B cell (primary cell): ENCODE measurements around the gene OSCAR. TPM values are rescaled to one million over a fixed set of nuclear protein-coding genes. Genes with fewer than 3 reads are reported as not detected.

Experiments
- ATAC-seq: fragments of 200-7000 bp; cut with Tn5 transposase; one replicate; pipeline ENCODE4 v1.10.0; 2021; ENCODE audit warnings: low read depth, mild to moderate bottlenecking, moderate number of reproducible peaks, moderate library complexity
- CTCF ChIA-PET: fragments of 350-600 bp; sonication (Branson Sonifier 250); formaldehyde crosslinking; loops from one replicate; lab custom pipeline; 2021; ENCODE audit warnings: antibody characterized with exemption, inconsistent platforms; lab: Charles Lee
- POLR2A ChIA-PET: fragments of 350-600 bp; sonication (Branson Sonifier 250); formaldehyde crosslinking; loops from one replicate; lab custom pipeline; 2021; ENCODE audit warnings: antibody characterized with exemption; lab: Charles Lee
- DNase-seq: peaks from one replicate; pipeline ENCODE4 v3.0.0; 2013
- H2AFZ ChIP-seq: 2 replicates; pipeline ENCODE4 v1.6.1; 2012; ENCODE audit warnings: mild to moderate bottlenecking, low read depth, low read length; ENCODE audit not compliant: insufficient read depth, poor library complexity, severe bottlenecking
- H3K27ac ChIP-seq, 2 donors: 1 replicate in 1 of 2; 2 replicates in 1 of 2; pipeline ENCODE4 v1.5.1; 2012 to 2013; ENCODE audit warnings: low read length in 2 of 2, mild to moderate bottlenecking in 2 of 2, moderate library complexity in 1 of 2
- H3K27me3 ChIP-seq, 4 experiments: fragments of 200-600 bp in 1 of 4; sonication (generic) in 1 of 4; replicated peaks in 1 of 4; 1 replicate in 2 of 4; 2 replicates in 2 of 4; pipeline versions ENCODE4 v1.6.1 to v1.7.0; 2013 to 2016; ENCODE audit warnings: low read length in 3 of 4, mild to moderate bottlenecking in 2 of 4, mixed read lengths in 1 of 4, moderate library complexity in 1 of 4; ENCODE audit not compliant: insufficient read depth in 4 of 4, control insufficient read depth in 3 of 4; ENCODE audit errors: control extremely low read depth in 1 of 4
- H3K36me3 ChIP-seq, 2 experiments: replicated peaks in 1 of 2; 1 replicate in 1 of 2; 2 replicates in 1 of 2; pipeline versions ENCODE4 v1.6.1 to v1.7.1; 2013; ENCODE audit warnings: low read length in 1 of 2; ENCODE audit not compliant: insufficient read depth in 2 of 2, control insufficient read depth in 1 of 2; ENCODE audit errors: control extremely low read depth in 1 of 2, extremely low read depth in 1 of 2
- H3K4me1 ChIP-seq, 2 donors: fragments of 200-600 bp in 1 of 2; sonication (generic) in 1 of 2; 1 replicate in 1 of 2; 2 replicates in 1 of 2; pipeline versions ENCODE4 v1.5.1 to v1.6.1; 2013 to 2017; ENCODE audit warnings: low read length in 2 of 2; ENCODE audit not compliant: control insufficient read depth in 2 of 2, insufficient read depth in 2 of 2
- H3K4me2 ChIP-seq: replicated peaks from 2 replicates; pipeline ENCODE3; 2012; ENCODE audit warnings: mild to moderate bottlenecking, low read depth, low read length; ENCODE audit not compliant: poor library complexity, severe bottlenecking
- H3K4me3 ChIP-seq, 5 experiments: fragments of 200-600 bp in 1 of 5; sonication (generic) in 1 of 5; 1 replicate in 3 of 5; 2 replicates in 2 of 5; pipeline versions ENCODE4 v1.5.1 to v1.7.0; 2011 to 2016; ENCODE audit warnings: low read length in 4 of 5, mild to moderate bottlenecking in 4 of 5, low read depth in 2 of 5, control low read depth in 1 of 5, moderate library complexity in 1 of 5; ENCODE audit not compliant: insufficient read depth in 1 of 5; ENCODE audit errors: control extremely low read depth in 1 of 5, extremely low read depth in 1 of 5
- H3K79me2 ChIP-seq: fragments of 200-600 bp; sonication (generic); one replicate; pipeline ENCODE4 v1.6.0; 2016; ENCODE audit warnings: low read length; ENCODE audit not compliant: control insufficient read depth, insufficient read depth
- H3K9ac ChIP-seq: fragments of 200-600 bp; sonication (generic); 2 replicates; pipeline ENCODE4 v1.6.1; 2017; ENCODE audit warnings: mild to moderate bottlenecking, low read length, moderate library complexity
- H3K9me3 ChIP-seq, 3 donors: one replicate each; pipeline versions ENCODE4 v1.6.1 to v1.7.1; 2013; ENCODE audit warnings: low read length in 2 of 3; ENCODE audit not compliant: control insufficient read depth in 2 of 3, insufficient read depth in 1 of 3; ENCODE audit errors: control extremely low read depth in 1 of 3
- H4K20me1 ChIP-seq: 2 replicates; pipeline ENCODE4 v1.6.0; 2012; ENCODE audit warnings: mild to moderate bottlenecking, low read length; ENCODE audit not compliant: insufficient read depth, control insufficient read depth, poor library complexity, severe bottlenecking
- H3K27ac Mint-ChIP-seq: one replicate; pipeline ENCODE4 v1.8.0; 2021; ENCODE audit warnings: mixed read lengths
- H3K27me3 Mint-ChIP-seq: one replicate; pipeline ENCODE4 v1.8.0; 2021; ENCODE audit warnings: mixed read lengths
- H3K4me1 Mint-ChIP-seq: one replicate; pipeline ENCODE4 v1.8.0; 2021; ENCODE audit warnings: mixed read lengths
- H3K4me3 Mint-ChIP-seq: one replicate; pipeline ENCODE4 v1.8.0; 2021; ENCODE audit warnings: mixed read lengths
- H3K9me3 Mint-ChIP-seq: one replicate; pipeline ENCODE4 v1.8.0; 2022; ENCODE audit warnings: mixed read lengths; ENCODE audit not compliant: insufficient read depth
- EZH2 ChIP-seq: IDR thresholded peaks from 2 replicates; pipeline ENCODE4 v1.6.1; 2012; ENCODE audit warnings: borderline replicate concordance, low read depth, mild to moderate bottlenecking, moderate library complexity, low read length; ENCODE audit not compliant: insufficient read depth, poor library complexity, severe bottlenecking
- WGBS: methylation state at CpG from one replicate; pipeline ENCODE4 v1.1.5; 2013; ENCODE audit warnings: missing lambda C conversion rate; ENCODE audit not compliant: insufficient coverage; 5-methylcytosine and 5-hydroxymethylcytosine counted together
- intact Hi-C: fragments of 100-400 bp; cut with micrococcal nuclease; formaldehyde crosslinking; loops from one replicate; pipeline ENCODE4 v1.10.0; 2022
- polyA plus RNA-seq: library from polyadenylated mRNA; depleted of rRNA; stranded (reverse); fragments of >200 nt; gene quantifications from 2 replicates; pipeline ENCODE4 v1.2.3, GENCODE V29; 2012
- total RNA-seq, 2 donors: library from RNA; stranded (reverse); fragments of 120-200 nt in 1 of 2; gene quantifications; 1 replicate in 1 of 2; 2 replicates in 1 of 2; pipeline versions ENCODE4 v1.2.3 to v1.2.4, GENCODE V29; 2013 to 2022
- TF ChIP-seq, protein P1 (sequence below): fragments of 200-600 bp; IDR thresholded peaks from one replicate; pipeline ENCODE4 v1.8.0; 2022; ENCODE audit warnings: antibody characterized with exemption, mild to moderate bottlenecking

OSCAR gene
- total and polyA plus RNA-seq, 2 donors (not counting 1 experiment from before 2014, with no cell fraction given) = 1.7 TPM; not detected in 1

DNA sequence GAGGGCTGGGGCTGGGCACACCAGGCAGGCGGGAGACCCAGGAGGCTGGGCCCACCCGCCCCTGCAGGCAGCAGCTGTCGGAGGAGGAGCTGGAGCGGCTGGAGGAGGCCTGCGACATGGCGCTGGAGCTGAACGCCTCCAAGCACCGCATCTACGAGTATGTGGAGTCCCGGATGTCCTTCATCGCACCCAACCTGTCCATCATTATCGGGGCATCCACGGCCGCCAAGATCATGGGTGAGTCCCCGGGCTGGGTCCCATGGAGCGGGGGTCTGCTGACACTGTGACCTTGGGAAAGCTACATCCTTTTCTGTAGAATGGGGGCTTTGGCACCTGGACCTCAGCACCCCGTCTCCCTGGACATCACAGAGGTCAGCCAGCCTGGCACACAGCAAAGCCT, 23.1 kb upstream of the OSCAR start:
- CTCF ChIA-PET = no interaction called here
- H3K27me3 Mint-ChIP-seq = no peaks in the 10 kb centered on the region
- Histone ChIP-seq H3K9ac (no peak overlapping the region), H3K4me3 (no peak overlapping the region), H3K27me3 (no peaks in the 10 kb centered on the region), H3K4me2 (no peak overlapping the region), H2AFZ (no peak overlapping the region), H3K4me1 (no peaks in the 10 kb centered on the region), H3K9me3 (no peaks in the 10 kb centered on the region), H4K20me1 (peaks cover 9% of the 10 kb centered on the region), H3K27ac (no peak overlapping the region), H3K36me3 (peaks cover 7 to 72% of the 10 kb centered on the region in 2 experiments), H3K79me2 (peaks cover 8% of the 10 kb centered on the region)
- intact Hi-C loops = no loop called here
- no peaks in the 10 kb centered on the region for H3K4me1 Mint-ChIP-seq
- H3K4me3 Mint-ChIP-seq = no peak overlapping the region
- WGBS = 97% methylated on average over 15 of the region's 17 CpGs
- DNase-seq (no peak), ATAC-seq (no peak)
- POLR2A ChIA-PET = no interaction called here
- no peak overlapping the region for H3K27ac Mint-ChIP-seq
- no peak for TF ChIP-seq EZH2
- TF ChIP-seq, protein P1, sequence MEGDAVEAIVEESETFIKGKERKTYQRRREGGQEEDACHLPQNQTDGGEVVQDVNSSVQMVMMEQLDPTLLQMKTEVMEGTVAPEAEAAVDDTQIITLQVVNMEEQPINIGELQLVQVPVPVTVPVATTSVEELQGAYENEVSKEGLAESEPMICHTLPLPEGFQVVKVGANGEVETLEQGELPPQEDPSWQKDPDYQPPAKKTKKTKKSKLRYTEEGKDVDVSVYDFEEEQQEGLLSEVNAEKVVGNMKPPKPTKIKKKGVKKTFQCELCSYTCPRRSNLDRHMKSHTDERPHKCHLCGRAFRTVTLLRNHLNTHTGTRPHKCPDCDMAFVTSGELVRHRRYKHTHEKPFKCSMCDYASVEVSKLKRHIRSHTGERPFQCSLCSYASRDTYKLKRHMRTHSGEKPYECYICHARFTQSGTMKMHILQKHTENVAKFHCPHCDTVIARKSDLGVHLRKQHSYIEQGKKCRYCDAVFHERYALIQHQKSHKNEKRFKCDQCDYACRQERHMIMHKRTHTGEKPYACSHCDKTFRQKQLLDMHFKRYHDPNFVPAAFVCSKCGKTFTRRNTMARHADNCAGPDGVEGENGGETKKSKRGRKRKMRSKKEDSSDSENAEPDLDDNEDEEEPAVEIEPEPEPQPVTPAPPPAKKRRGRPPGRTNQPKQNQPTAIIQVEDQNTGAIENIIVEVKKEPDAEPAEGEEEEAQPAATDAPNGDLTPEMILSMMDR = no peak
- no peaks in the 10 kb centered on the region for H3K9me3 Mint-ChIP-seq

DNA sequence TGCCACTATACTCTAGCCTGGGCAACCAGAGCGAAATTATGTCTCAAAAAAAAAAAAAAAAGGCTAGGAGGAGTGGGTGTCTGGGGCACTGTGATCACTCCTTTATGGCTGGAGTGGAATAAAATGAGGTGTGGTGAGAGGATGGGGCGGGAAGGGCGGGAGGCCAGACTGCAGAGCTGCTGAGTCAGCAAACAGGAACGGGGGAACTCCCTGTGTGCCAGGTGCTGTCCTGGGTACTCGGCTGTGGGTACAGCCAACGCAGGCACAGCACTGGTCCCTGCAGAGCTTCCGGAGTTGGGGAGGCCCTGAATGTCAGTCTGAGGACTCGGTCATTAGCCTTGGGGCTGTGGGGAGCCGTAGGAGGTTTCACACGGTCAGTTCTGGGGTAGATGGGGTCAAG, 20.7 kb upstream of the OSCAR start:
- Histone ChIP-seq H3K4me3 (no peak overlapping the region), H3K27ac (no peak overlapping the region), H3K36me3 (peaks cover 7 to 67% of the 10 kb centered on the region in 2 experiments), H3K9me3 (no peaks in the 10 kb centered on the region), H4K20me1 (peaks cover 27% of the 10 kb centered on the region), H2AFZ (no peak overlapping the region), H3K4me2 (no peak overlapping the region), H3K4me1 (peaks cover 4 to 9% of the 10 kb centered on the region in 2 donors), H3K9ac (no peak overlapping the region), H3K27me3 (no peaks in the 10 kb centered on the region), H3K79me2 (peaks cover 25% of the 10 kb centered on the region)
- ChIA-PET POLR2A (interaction anchor here (0.7 to 0.9 kb wide), 2 partner anchors 16 to 68 kb away, joined by 3 read pairs; partner anchors contain the start of gene MBOAT7), CTCF (no interaction called here)
- TF ChIP-seq, protein P1 = no peak
- TF ChIP-seq EZH2 = no peak
- peaks cover 10% of the 10 kb centered on the region for H3K4me1 Mint-ChIP-seq
- no peaks in the 10 kb centered on the region for H3K27me3 Mint-ChIP-seq
- intact Hi-C loops = no loop called here
- WGBS = 97% methylated on average over 8 of the region's 10 CpGs
- DNase-seq = no peak
- H3K9me3 Mint-ChIP-seq = no peaks in the 10 kb centered on the region
- no peak overlapping the region for H3K27ac Mint-ChIP-seq
- no peak overlapping the region for H3K4me3 Mint-ChIP-seq
- no peak for ATAC-seq
